ENCODE data around the gene NFILZ.

- TF ChIP-seq POLR2AphosphoS5 (IDR thresholded peaks at IDR 0.05; ENCODE audit: borderline replicate concordance, low read depth, low read length) = no peak
- no peak for TF ChIP-seq EZH2 (IDR thresholded peaks at IDR 0.05)
- no peak for TF ChIP-seq FOXP2 (optimal IDR thresholded peaks at IDR 0.05; ENCODE audit: control extremely low read depth, extremely low read length, insufficient read depth)
Measured at GRCh38 chr19:8595651-8596050, 34.8 kb upstream of the NFILZ start.
